GM21515 (cell line): ENCODE data around the gene AGAP4.
"Not testable (repeated sequence)": the region's sequence is repeated elsewhere in the genome, so short reads cannot be mapped to it uniquely, and the experiment has no call there.

Experiments
- ATAC-seq: cut with Tn5 transposase; IDR thresholded peaks from one replicate; pipeline ENCODE4 v1.9.1; 2021; ENCODE audit not compliant: unreplicated experiment

The AGAP4 gene

DNA sequence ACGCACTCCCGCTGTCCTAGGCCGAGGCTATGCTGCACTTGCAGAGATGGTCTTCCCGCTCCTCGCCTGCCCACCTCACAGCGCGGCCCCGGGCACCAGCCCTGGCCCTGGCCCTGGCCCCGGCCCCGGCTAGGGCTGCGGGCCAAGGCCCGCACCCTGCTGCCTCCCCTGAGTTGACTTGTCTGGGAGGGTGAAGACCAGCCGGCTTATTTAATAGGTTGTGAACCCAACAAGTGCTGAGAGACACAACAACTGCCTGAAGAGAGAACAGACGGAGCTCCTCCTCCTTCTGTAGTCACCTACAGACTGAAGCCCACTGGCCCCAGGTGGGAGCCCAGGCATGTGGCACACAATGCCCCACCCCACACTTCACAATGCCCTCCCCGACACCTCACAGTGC, at the start of gene AGAP4:
AGAP4 (minus strand) TSS at position 101 of the 400 bp plus-strand sequence. CDS start 153 bp downstream, outside the sequence.
- ATAC-seq, result not testable (repeated sequence)

DNA sequence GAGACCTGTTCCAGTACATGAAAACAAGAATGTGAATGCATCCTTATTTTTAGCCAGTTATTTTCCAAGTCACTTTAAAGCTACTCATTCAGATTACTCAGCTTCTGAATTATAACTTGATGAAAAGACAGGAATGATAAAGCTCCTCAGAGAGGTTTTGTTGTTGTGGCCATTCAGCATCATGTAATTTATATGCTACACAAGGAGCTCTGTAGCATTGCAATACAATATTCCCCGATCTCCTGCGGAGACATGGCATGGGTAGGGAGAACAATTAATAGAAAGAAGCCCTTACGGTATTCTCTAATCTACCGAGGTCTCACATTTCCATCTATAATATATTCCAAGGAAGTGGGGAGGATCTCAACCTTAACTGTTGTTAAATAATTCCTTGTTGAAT, 43.4 kb upstream of the AGAP4 start:
- ATAC-seq, result not testable (repeated sequence)

DNA sequence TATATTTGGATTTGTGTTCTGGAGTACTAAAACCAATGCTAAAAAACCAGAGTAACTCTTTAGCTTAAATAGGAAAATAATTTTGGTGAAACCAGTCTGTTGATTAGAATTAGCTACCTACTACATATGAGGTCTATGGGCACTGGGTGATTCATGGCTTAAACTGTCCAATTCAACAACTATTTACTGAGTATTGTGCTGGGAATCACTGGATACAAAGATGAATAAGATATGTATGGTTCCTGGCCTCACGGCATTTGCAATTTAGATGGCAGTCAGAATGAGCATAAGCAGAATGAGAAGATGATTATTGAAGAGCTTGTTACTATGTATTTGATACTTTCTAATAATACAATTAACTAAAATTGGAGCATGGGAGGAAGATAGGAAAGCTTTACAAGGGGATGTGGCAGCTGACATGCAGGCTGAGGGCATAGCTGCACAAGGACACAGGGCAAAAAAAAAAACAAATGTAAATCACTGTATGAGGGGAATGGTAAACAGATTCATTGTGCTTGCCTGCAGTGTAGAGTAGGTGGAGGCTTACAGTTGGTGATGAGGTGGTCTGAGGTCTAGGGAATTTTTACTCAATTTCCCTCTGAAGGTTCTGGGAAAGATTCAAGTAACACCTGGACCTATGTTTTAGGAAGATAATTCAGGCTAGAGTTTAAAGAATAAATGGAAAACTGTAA, 42.4 kb upstream of the AGAP4 start:
- not testable (repeated sequence) for ATAC-seq

DNA sequence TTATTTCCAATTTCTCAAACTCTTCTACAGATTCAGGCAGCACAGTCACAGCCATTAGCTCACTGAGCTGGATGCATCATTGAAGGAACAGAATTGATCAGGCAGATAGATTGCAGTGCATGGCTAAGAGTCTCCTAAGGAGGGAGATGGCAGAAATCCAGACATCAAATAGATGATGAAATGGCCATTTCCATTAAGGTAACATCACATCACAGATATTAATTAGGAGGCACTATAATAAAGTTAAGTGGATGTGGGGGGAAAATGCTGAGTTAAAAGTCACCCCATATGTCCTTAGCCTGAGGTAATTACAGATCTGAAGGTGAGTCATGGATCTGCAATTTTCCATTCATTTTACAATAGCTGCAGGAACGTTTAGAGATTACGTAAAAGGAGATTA, 35.6 kb upstream of the AGAP4 start:
- not testable (repeated sequence) for ATAC-seq

DNA sequence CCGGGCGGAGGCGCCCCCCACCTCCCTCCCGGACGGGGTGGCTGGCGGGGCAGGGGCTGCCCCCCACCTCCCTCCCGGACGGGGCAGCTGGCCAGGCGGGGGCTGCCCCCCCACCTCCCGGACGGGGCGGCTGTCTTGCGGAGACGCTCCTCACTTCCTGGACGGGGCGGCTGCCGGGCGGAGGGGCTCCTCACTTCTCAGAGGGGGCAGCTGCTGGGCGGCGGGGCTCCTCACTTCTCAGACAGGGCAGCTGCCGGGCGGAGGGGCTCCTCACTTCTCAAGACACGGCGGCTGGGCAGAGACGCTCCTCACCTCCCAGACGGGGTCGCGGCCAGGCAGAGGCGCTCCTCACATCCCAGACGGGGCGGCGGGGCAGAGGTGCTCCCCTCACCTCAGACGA, 18.1 kb upstream of the AGAP4 start:
- ATAC-seq, result not testable (repeated sequence)

DNA sequence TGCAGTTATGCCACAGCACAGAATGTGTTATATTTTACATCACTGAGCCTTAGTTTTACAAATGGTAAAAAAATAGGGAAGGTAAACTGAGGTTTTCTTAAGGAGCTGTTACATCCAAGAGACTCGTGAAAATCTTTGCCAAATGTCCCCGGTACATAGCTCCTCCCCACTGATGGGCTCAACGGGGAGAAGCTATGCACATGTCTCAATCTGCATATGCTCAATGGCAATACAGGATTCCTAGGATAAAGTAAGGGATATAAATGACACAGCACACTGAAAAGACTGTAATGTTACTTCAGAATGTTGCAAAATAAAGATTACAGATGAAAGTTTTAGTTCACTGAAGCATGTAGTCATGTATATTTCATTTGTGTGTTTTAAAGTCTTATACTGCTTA, 17.0 kb upstream of the AGAP4 start:
- ATAC-seq, result not testable (repeated sequence)

DNA sequence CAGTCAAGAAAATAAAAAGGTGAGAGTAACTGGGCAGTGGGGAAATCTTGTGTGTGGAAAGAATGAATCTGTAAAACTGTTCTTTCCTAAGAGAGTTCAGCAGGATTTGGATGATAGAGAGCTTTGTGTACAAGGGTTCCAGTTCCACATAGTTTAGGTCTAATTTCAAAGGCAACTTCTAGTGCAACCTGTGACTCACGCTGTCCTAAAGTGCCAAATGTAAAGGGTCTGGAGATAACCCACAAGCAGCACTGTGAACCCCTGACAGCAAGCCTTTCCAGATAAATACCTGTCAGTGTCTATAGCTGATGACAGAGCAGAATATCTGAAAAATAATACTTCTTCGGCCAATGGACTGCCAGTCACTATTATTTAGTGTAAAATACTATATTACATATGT, 16.3 kb upstream of the AGAP4 start:
- ATAC-seq, result not testable (repeated sequence)

DNA sequence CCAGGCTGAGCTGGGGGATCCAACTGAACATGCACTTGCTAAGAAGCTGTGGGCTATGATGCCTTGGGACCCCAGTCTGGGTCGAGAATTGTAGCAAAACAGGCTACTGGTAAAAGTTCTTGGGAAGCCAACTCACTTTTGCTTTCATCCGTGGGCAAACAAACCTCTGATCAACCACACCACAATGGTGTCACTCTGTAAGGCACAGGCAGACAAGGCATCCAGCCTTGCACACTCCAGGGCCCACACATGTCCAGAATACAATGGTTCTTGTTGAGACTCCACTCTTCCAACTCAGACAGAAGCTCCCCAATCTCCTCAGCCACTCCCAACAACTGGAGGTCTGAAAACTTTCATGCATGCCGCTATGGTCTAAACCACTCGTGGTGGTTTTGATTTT, 10.6 kb upstream of the AGAP4 start:
- not testable (repeated sequence) for ATAC-seq

DNA sequence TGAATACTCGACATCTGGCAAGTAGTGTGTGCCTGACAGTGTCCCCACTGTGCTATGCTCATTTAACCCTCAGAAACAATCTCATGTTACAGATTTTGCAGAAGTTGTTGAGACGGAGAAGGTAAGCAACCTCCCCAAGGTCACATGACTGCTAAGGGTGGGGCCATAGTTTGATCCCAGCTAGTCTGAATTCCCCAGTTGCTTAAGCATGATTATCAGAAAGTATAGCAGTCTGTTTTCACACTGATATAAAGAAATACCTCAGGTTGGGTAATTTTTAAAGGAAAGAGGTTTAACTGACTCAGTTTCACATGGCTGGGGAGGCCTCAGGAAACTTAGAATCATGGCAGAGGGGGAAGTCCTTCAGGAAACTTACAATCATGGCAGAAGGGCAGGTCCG, 1.2 kb upstream of the AGAP4 start:
- not testable (repeated sequence) for ATAC-seq

DNA sequence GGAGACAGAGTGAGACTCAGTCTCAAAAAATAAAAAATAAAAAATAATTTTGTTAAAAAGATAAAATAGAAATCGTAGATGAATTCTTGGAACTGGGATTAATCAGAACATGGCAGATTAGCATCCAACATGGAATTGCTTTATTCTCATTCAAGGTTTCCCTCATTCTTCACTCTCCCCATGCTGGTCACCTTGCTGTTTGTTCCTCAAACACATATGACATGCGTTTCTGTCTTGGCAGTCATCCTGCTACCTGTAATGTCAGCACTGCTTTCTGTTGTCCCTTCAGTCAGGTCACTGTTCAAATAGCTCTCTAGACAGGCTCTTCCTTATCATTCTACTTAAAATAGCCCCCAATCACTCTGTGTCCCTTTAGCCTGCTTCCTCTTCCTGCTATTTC, 24.4 kb downstream of the AGAP4 start:
- not testable (repeated sequence) for ATAC-seq

DNA sequence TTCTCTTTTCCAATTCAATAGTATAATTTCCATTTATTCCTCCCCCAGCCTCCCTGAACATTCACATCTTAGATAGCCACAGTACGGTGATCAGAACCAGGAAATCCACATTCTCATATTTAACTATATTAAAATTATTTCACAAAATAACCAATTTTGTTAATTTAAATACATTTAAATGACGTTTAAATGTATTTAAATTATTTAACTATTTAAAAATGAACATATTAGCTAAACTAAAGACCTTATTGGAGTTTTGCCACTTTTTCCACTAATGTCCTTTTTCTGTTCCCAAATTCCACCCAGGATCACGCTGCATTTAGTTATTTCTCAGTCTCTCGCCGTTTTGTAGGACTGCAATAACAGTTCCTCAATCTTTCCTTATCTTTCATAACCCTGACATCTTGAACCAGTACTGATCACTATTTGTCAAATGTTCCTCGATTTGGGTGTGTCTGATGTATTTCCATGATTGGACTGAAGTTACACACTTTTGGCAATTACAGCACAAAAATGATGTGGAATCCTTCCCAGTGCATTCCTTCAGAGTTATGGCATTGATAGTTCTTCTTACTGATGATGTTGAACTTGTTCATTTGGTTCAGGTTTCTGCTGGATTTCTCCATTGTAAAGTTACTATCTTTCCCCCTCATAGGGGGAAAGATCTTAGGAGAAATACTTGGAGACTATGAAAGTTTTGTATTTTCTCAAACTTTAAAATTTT, 27.0 kb downstream of the AGAP4 start:
- ATAC-seq, result not testable (repeated sequence)

DNA sequence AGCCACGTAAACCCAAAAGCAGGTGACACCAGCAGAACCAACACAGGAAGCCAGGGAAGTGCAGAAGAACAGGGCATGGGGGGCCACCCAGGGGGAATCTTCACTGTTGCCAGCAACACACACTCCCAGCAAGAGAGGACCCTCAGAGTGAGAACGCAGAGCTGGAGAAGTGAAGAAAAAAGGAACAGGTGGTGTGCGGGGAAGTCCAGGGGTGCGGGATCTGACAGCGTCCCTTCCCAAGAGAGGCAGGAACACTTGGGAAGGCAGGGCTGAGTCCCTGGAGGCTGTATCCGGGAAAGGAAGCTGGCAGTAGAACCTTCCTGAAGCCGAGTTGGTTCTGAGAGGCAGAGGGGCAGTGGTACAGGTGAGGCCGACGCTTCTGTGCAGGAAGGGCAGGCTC, 27.7 kb downstream of the AGAP4 start:
- no peak for ATAC-seq

DNA sequence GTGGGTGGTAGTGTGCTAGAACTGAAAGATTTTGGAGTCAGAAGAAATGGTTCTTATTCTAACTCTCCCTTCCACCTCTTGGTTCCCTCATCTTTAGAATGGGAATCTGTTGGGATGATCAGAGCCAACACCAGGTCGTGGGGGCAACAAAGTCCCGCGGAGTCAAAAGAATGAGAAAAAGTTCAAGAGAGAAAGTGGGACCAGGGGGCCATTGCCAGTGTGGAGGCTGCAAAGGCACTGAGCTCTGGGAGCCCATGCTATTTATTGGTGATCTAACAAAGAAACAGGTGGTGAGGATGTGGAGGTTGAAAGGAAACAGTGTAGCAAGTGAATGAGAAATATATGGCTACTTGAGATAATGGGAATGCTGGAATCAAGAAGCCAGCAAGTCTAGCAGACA, 29.4 kb downstream of the AGAP4 start:
- ATAC-seq, result no peak

DNA sequence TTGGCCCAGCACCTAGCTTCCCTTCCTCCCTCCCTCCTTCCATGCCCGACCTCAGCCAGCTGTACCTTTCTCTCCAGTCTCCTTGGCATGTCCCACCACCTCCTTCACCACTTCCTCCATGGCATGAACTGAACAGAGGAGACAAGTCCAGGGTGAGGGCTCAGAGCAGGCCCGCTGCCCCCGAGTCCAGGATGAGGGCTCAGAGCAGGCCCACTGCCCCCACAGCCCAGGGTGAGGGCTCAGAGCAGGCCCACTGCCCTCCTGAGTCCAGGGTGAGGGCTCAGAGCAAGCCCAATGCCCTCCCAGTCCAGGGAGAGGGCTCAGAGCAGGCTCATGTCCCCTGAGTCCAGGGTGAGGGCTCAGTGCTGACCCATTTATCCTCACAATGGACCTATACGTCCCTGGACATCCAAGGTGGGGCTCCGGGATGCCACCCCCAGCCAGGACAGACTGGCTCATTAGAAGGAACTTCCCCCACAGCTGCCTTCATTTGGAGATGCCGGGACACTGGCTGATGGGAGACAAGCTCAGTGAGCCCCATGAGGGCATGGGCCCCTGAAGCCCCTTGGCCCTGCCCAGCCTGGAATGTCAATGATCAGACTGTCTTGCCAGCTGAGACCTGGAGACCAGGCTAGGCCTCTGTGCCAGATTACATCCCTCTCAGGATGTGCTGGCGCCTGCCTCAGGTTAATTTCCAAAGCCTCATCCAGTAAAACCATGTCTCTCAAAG, 30.0 kb downstream of the AGAP4 start:
- ATAC-seq, result no peak

DNA sequence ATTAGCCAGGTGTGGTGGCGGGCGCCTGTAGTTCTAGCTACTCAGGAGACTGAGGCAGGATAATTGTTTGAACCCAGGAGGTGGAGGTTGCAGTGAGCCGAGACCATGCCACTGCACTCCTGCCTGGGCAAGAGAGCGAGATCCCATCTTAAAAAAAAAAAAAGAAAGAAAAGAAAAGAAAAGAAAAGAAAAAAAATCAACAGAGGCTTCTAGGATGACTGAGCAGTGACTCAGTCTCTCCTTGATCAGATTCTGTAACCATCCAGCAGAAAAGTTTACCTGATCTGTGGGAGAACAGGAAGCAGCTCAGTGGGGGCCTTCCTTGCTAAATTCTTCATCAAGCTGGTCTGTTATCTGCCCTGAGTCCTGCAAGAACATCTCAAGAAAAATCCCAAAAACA, 33.2 kb downstream of the AGAP4 start:
- not testable (repeated sequence) for ATAC-seq

DNA sequence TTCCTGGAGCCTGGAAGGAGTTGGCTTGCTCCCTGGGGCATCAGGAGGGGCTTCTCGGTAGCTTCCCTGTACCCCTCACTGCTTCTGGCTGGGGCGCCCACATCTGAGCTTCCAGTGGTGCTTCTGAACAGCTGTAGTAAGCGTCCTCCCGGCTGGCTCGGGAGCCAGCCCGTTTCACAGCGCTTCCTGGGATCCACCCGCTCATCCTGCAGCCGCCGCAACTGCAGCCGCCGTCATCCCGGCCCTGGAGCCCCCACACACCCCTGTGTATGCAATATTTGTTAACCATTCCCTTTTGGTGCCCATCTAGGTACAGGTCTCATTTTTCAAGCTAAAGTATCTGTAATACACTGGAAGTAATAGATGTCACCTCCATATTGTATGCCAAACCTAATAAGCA, 34.3 kb downstream of the AGAP4 start:
- not testable (repeated sequence) for ATAC-seq

DNA sequence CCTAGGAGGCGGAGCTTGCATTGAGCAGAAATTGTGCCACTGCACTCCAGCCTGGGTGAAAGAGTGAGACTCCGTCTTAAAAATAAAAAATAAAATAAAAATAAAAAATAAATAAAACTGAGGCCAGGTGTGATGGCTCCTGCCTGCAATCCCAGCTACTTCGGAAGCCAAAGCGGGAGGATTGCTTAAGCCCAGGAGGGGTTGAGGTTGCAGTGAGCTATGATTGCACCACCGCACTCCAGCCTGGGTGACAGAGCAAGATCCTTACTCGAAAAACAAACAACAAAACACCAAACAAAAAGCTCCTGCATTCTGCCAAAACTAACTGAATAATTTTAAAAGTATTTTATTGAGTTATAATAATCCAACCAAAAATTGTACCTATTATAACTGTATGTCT, 36.2 kb downstream of the AGAP4 start:
- no peak for ATAC-seq

DNA sequence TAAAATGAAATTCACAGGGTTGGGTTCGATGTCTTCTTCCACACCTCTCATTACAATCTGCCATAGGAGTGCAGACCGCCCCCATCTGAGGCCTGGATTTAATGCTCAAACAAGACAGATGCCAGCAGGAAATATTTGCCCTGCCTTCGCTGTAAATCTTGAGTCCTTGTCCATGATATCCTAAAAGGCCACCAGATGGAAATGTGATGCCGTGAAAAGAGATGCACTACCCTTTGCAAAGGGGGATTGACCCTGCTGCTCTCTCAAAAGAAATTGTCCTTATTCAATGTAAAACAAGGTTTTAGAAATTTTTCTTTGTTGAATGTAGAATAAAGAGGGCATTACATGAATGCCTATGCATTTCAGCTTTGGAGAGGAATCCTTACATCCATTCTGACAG, 37.5 kb downstream of the AGAP4 start:
- ATAC-seq, result no peak

DNA sequence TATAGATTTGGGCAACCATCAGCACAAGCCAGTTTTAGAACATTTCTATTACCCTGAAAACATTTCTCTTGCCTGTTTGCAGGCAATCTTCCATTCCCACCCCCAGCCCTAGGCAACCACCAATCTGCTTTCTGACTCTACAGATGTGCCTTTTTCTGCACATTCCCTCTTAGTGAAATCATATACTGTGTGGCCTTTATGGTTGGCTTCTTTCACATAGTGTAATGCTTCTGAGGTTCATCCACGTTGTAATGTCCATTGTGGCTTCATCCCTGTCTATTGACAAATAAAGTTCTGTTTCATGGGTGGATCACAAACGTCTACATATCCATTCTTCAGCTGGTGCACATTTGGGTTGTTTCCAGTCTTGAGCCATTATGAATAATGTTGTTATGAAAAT, 42.3 kb downstream of the AGAP4 start:
- not testable (repeated sequence) for ATAC-seq

DNA sequence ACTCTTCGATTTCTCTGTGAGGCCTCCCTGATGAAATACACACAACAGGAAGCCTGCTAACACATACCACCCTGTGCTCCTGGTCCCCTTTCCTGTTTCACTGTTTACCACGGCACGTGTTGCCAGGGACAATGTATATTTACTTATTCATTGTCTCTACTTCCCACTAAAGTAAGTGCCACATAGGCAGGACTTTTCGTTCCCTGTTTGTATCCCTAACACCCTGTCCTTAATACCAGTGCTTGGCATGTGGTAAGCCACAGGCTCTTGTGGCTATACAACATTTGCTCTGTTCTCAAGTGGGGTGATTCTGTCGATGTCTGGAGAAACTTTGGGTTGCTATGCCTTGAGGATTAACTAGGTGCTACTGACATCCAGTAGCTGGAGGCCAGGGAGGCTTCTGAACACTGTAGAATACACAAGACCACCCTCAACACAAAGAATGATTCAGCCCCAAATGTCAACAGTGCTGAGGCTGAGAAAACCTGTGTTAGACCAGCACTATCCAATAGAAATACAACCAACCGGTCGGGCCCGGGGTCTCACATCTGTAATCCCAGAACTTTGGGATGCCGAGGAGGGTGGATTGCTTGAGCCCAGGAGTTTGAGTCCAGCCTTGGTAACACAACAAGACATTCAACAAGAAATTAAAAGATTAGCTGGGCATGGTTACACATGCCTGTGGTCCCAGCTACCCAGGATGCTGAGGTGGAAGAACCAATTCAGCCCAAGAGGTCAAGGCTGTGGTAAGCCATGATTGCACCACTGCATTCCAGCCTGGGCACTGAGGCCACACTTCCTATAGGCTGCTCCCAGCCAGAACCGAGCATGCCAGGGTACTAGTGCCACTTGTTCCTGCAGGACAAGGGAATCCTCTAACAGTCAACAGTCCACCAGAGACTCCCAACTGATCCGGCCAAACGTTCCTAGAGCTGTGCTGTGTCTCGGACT, 44.0 kb downstream of the AGAP4 start:
- not testable (repeated sequence) for ATAC-seq

DNA sequence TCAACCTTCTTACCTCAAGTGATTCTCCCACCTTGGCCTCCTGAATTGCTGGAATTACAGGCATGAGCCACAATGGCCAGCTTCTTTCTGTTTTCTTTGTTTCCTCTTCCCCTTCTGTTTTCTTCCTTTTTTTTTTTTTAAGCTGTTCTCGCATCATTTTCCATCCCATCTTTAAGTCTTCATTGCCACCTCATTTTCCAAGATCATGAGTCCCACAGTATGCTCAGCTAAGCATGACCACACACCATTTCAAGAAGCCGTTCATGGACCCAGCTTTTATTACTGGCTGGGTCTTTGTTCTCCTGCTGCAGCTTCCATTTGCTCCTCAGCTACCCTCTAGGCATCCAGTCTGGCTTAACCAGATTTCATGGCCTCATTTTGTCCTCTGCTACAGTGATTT, 52.5 kb downstream of the AGAP4 start:
- not testable (repeated sequence) for ATAC-seq
